Stimulated activated CD8-positive, alpha-beta memory T cell treated with anti-CD3 and anti-CD28 coated beads, Interleukin-15, amount 100 ng/mL, for 48 hours (primary cell): ENCODE results near the gene GPC5.
"Not testable (repeated sequence)": the region's sequence is repeated elsewhere in the genome, so short reads cannot be mapped to it uniquely, and the experiment has no call there.

ENCODE experiments used
- DNase-seq, 2 donors: peaks; one replicate each; pipeline ENCODE4 v3.0.0-alpha.2; 2020; ENCODE audit warnings: low read depth in 2 of 2

Gene GPC5

GRCh38 chr13:91774397-91774796 lies 376.0 kb downstream of the GPC5 start:
- no peak for DNase-seq

GRCh38 chr13:91776611-91777193 lies 378.3 kb downstream of the GPC5 start:
- no peak for DNase-seq

DNA sequence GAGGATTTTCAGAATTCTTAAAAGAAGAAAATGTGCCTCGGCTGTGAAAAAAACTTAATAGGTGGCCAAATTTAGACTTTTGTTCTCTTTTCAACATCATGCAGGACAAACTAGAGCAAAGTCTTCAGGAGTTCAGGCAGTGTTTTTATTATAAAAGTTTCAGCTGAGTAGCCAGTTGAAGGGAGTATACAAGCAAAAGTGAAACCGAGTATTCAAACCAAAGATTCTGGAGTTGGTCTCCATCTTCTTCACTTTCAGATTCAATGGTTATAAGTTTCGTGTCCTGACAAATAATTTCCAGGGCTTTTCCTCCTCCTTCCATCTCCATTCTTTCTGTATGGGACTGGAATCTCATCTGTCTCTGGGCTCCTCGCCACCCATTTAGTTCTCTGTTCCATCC lies 379.7 kb downstream of the GPC5 start:
- DNase-seq: no peak

GRCh38 chr13:91781982-91782691 lies 383.7 kb downstream of the GPC5 start:
- DNase-seq: not testable (repeated sequence)

DNA sequence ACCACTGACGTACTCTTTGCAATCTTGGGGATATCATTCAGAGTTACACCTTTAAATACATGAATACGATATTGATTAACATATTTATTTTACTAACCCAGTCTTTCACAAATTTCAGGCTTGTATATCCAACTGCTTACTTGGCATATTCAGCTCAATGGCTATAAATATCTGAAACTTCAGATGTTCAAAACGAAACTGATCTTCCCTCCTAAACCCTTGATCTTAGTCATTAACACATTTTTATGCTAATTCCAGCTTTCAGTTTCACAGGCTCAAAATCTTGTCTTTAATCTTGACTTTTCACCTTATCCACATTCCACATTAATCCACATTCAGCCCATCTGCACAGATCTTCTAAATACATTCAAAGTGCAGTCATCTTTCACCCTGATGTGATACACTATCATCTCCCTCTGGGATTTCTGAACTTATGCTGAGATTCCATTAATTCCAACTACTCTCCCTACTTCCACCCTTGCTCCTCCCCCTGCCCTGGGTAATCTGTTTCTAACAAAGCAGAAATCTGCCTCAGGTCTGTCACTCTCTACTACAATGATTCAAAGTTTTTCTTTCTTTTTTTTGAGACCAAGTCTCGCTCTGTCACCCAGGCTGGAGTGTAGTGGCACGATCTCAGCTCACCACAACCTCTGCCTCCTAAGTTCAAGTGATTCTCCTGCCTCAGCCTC lies 387.2 kb downstream of the GPC5 start:
- no peak for DNase-seq

DNA sequence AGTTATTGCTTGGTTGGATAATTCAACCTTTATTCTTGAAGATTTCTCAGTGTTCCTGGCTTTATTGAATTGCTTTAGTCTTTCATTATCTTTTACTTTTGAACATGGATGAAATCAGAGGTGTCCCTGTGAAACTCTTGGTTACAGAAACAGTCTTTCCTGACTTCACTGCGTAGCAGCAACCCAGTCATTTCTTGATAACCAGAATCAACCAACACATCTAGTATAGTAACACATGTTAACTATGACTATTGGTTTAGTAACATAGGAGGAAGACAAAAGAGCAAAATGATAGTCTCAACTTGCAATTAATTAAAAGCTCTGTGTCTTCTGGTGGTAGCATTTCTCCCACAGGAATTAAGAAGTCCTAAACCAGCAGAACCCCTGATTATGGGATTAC lies 393.6 kb downstream of the GPC5 start:
- no peak for DNase-seq

DNA sequence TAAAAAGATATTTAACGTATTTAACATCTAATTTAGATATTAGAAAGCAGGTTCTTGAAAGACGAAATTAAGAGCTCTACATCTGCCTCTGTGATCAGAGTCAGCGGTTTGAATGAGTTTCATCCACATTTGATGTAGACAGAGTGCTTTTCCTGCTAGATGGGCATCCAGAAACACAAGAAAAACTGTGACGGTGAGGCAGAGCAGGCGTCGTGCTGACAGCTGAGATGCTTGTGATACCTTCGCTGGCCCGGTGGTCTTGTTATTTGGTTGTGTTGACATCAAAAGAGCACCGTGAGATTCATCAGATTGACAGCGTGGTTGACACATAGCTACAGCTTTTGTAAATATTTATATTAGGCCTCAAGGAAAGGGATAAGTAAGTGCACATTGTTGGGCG lies 399.1 kb downstream of the GPC5 start:
- DNase-seq: no peak

DNA sequence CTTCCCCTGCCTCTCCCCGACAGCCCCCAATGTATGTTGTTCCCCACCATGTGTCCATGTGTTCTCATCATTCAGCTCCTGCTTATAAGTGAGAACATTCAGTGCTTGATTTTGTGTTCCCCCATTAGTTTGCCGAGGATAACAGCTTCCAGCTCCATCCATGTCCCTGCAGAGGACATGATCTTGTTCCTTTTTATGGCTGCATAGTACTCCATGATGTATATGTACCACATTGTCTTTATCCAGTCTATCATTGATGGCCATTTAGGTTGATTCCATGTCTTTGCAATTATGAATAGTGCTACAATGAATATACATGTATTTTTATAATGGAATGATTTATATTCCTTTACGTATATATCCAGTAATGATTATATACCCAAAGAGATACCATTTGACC lies 399.9 kb downstream of the GPC5 start:
- DNase-seq: not testable (repeated sequence)

GRCh38 chr13:91801772-91802171 lies 403.4 kb downstream of the GPC5 start:
- not testable (repeated sequence) for DNase-seq

DNA sequence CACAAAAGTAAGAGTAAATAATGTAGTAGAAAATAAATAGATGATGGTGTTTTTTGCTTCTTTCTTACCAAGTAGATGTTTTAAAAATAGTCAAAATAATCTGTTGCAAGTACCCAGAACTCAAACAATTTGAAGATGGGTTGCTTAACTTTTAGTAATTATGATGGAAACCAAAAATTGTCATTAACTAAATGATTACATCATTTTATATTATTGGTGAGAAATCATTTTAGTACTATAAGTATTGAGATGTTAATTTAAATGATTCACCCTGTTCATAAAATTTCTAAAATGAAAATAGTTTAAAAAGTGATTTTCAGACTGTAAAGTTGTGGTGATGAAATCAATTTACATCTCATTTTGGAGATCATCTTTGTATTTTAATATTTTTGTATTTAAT lies 404.5 kb downstream of the GPC5 start:
- no peak for DNase-seq

GRCh38 chr13:91804724-91805123 lies 406.3 kb downstream of the GPC5 start:
- no peak for DNase-seq

DNA sequence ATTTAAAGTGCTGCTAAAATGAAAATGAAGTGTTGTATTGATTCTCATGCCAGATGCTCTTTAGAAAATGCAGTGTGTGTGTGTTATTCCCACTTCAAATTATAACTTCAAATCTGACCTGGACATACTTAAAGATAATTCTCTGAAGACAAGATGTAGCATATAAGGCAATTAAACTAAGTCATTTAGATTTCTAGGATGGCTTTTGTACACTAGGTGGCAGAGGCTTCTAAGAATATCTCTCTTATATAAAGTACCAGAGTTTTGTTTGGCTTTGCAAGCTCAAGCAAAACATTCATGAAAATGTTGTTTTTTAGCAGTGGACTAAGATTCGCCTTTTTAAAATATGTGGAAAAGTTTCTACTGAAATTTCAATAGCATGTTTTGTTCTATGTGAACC lies 407.2 kb downstream of the GPC5 start:
- DNase-seq: no peak

DNA sequence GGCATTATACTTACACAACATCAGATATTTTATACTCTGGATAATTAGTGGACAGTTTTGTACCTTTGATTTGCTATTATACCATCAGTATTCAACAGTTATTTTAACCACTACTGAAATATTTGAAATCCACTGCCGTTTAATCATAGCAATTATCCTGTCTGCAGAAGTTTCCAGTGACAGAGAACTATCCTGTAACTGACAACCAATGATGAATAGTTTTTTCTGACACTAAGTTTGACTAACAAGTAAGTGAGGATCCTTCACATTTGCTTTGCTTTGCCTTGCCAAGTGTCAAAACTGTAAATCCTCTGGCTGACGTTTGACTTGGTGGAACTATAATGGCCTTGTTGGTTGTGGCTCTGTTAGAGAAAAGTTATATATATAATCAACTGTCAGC lies 410.7 kb downstream of the GPC5 start:
- no peak for DNase-seq

DNA sequence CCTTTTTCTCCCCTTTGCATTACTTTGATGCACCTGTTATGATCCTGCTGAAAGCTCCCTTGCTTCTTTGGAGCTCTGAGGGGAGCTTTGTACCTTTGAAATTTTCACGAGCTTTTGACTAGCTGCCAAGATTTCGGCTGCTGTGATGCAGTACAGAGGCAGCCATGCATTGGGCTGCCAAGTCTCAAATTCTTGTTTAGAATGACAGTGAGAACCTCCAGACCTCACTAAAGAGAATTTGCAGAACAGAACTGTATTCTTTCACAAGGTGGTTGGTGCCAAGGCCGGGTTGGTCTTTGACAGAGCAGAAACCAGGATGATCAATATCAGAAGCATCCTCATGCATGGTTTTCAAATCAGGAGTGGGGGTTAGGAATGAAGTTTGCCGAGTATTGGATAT lies 414.8 kb downstream of the GPC5 start:
- no peak for DNase-seq

DNA sequence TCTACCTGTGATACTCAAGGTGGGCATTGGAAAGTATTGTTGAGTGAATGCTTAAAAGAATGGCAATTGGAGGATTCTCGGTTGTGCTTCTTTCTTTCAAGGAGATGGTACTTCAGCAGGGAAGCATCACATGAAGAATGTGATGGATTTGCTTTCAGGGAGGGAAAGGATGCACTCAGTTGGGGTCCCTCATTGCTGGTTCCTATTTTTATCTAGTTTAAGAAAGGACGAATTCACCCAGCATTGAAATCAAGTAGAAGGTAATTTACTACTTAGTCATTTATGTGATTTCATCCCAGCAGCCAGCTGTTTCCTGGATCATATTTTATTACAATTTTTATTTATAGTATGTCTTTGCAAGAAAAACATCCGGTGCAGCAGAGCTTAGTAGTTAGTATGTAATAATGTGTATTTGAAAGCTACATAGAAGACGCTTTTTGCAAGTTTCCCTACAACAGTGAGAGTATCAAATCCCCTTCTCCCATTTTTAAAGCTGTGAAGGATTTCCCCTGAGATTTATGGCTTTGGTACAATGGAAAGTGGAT lies 417.9 kb downstream of the GPC5 start:
- DNase-seq: no peak

GRCh38 chr13:91817250-91817649 lies 418.8 kb downstream of the GPC5 start:
- DNase-seq: no peak

DNA sequence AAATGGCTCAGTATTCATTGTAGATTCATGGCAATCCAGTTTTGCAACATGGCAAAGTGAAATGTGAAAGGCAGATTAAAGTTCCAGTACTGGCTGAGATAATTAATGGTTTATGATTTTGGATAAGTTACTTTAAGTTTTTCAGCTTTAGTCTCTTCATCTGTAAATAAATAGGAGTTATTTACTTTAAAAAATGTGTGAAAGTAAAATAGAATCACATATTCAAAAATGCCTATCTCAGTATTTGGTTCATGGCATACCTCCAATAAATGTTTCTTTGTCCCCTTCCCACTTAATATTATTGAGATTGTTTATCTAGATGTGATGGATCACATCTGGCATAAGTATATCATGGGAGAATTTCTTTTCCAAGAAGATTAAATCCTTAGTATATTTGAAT lies 426.0 kb downstream of the GPC5 start:
- DNase-seq: no peak

GRCh38 chr13:91825516-91825915 lies 427.1 kb downstream of the GPC5 start:
- DNase-seq: no peak

GRCh38 chr13:91836553-91836952 lies 438.1 kb downstream of the GPC5 start:
- no peak for DNase-seq

DNA sequence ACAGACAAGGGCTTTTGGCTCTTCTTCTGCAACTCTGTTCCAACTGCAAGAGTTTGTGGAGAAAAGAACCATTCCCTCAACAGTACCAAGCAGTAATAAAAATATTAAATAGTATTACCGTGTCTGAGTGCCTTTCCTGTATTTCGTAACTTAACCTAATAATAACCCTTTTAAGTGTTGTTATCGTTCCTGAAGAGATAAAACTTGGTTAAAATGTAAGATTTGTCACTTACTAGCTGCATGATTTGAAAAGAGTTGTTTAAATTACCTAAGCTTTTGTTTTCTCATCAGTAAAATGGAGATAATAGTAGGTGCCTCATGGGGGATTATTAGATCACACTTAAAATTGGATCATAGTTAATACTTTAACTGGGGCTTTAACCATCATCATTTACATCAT lies 447.2 kb downstream of the GPC5 start:
- DNase-seq: no peak

DNA sequence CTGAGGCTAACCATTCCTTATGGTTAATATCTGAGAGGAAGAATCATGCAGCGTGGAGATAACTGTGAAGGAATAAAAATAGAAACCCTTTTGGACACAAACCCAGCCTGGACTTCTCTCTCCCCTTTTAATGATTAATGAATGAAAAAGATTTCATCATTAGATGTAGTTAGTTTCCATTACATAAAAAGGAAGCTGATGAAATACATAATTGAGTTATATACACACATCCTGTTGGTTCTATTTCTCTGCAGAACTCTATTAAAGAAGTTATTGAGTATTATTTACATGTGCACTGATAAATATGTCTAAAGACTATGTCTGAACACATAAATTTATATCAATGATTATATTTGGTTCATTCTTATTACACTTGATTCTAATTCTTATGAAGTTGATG lies 465.3 kb downstream of the GPC5 start:
- DNase-seq: no peak

DNA sequence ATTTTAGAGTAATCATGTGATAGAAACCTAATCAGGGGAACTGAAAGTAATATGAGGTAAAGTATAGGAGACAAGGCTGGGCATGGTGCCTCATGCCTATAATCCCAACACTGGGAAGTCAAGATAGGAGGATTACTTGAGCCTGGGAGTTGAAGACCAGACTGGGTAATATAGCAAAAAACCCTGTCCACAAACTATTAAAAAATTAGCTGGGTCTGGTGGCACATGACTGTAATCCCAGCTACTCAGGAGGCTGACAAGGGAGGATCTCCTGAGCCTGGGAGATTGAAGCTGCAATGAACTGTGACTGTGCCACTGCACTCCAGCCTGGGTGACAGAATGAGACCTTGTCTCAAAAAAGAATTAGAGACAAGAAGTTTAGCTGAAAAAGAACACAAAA lies 469.9 kb downstream of the GPC5 start:
- no peak for DNase-seq

- DNase-seq: no peak
These were observed 480.1 kb downstream of the GPC5 start for GRCh38 chr13:91878491-91878890.
